Measurements from ENCODE around the gene MAD1L1.

The MAD1L1 gene

GRCh38 chr7:2114926-2115759 is 117.6 kb downstream of the MAD1L1 start:
- Histone ChIP-seq H3K27me3 (ENCODE audit: insufficient read depth, poor library complexity, severe bottlenecking) (no peaks in the 10 kb centered on the region), H3K27ac (ENCODE audit: poor library complexity, severe bottlenecking) (peak overlapping the region; percentile 39), H3K9me3 (ENCODE audit: severe bottlenecking) (no peaks in the 10 kb centered on the region), H3K4me1 (ENCODE audit: insufficient read depth, poor library complexity, severe bottlenecking) (peaks cover 34% of the 10 kb centered on the region), H3K36me3 (ENCODE audit: low read depth) (no peaks in the 10 kb centered on the region), H3K4me3 (ENCODE audit: severe bottlenecking) (no peak overlapping the region)
- TF ChIP-seq, protein P1, sequence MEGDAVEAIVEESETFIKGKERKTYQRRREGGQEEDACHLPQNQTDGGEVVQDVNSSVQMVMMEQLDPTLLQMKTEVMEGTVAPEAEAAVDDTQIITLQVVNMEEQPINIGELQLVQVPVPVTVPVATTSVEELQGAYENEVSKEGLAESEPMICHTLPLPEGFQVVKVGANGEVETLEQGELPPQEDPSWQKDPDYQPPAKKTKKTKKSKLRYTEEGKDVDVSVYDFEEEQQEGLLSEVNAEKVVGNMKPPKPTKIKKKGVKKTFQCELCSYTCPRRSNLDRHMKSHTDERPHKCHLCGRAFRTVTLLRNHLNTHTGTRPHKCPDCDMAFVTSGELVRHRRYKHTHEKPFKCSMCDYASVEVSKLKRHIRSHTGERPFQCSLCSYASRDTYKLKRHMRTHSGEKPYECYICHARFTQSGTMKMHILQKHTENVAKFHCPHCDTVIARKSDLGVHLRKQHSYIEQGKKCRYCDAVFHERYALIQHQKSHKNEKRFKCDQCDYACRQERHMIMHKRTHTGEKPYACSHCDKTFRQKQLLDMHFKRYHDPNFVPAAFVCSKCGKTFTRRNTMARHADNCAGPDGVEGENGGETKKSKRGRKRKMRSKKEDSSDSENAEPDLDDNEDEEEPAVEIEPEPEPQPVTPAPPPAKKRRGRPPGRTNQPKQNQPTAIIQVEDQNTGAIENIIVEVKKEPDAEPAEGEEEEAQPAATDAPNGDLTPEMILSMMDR (IDR thresholded peaks at IDR 0.05; ENCODE audit: poor library complexity, severe bottlenecking): no peak
- no peak for ATAC-seq (ENCODE audit: low read depth)
- no peak for DNase-seq (ENCODE audit: low spot score)

- Histone ChIP-seq H3K27me3 (ENCODE audit: insufficient read depth, poor library complexity, severe bottlenecking) (no peaks in the 10 kb centered on the region), H3K27ac (ENCODE audit: poor library complexity, severe bottlenecking) (peak overlapping the region; percentile 19), H3K9me3 (ENCODE audit: severe bottlenecking) (no peaks in the 10 kb centered on the region), H3K4me1 (ENCODE audit: insufficient read depth, poor library complexity, severe bottlenecking) (peaks cover 36% of the 10 kb centered on the region), H3K36me3 (ENCODE audit: low read depth) (no peaks in the 10 kb centered on the region), H3K4me3 (ENCODE audit: severe bottlenecking) (no peak overlapping the region)
- ATAC-seq (ENCODE audit: low read depth): peak; percentile 42; the same call in 2 of the 3 replicates
- TF ChIP-seq, protein P1 (IDR thresholded peaks at IDR 0.05; ENCODE audit: poor library complexity, severe bottlenecking): no peak
- no peak for DNase-seq (ENCODE audit: low spot score)
These were observed 118.7 kb downstream of the MAD1L1 start for GRCh38 chr7:2114052-2114451.

GRCh38 chr7:2112261-2113198 is 120.2 kb downstream of the MAD1L1 start:
- Histone ChIP-seq H3K27ac (ENCODE audit: poor library complexity, severe bottlenecking) (no peak overlapping the region), H3K9me3 (ENCODE audit: severe bottlenecking) (no peaks in the 10 kb centered on the region), H3K36me3 (ENCODE audit: low read depth) (no peaks in the 10 kb centered on the region), H3K4me1 (ENCODE audit: insufficient read depth, poor library complexity, severe bottlenecking) (peaks cover 36% of the 10 kb centered on the region), H3K4me3 (ENCODE audit: severe bottlenecking) (no peak overlapping the region), H3K27me3 (ENCODE audit: insufficient read depth, poor library complexity, severe bottlenecking) (no peaks in the 10 kb centered on the region)
- DNase-seq (ENCODE audit: low spot score) (no peak), ATAC-seq (ENCODE audit: low read depth) (no peak)
- TF ChIP-seq, protein P1 (IDR thresholded peaks at IDR 0.05; ENCODE audit: poor library complexity, severe bottlenecking): no peak

DNA sequence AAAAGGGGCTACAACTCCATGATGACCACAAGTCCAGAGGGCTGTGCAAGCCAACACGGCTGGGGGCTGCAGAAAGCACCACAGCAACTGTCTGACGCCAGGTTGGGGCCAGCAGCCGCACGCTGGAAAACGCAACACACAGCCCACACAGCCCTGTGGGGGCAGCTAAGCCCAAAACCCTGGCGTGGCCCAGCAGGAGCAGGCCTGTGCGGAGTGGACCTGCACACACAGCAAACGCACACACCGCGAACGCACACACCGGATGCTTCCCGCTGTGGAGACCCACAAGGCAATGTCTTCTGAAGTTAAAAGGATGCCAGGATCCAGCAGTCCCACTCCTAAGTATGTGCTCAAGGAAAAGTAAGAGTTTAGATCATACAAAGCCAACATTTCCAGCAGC is 121.2 kb downstream of the MAD1L1 start:
- no peak overlapping the region for H3K4me3 ChIP-seq (ENCODE audit: severe bottlenecking)
- TF ChIP-seq, protein P1 (IDR thresholded peaks at IDR 0.05; ENCODE audit: poor library complexity, severe bottlenecking): no peak
- H3K27ac ChIP-seq (ENCODE audit: poor library complexity, severe bottlenecking): no peak overlapping the region
- H3K9me3 ChIP-seq (ENCODE audit: severe bottlenecking): no peaks in the 10 kb centered on the region
- no peak for DNase-seq (ENCODE audit: low spot score)
- H3K27me3 ChIP-seq (ENCODE audit: insufficient read depth, poor library complexity, severe bottlenecking): no peaks in the 10 kb centered on the region
- ATAC-seq (ENCODE audit: low read depth): no peak
- H3K4me1 ChIP-seq (ENCODE audit: insufficient read depth, poor library complexity, severe bottlenecking): peaks cover 33% of the 10 kb centered on the region
- H3K36me3 ChIP-seq (ENCODE audit: low read depth): no peaks in the 10 kb centered on the region

Data from RWPE2 (cell line).